Keratinocyte (primary cell): Measurements from ENCODE around the gene DLL1. TPM values are rescaled to one million over a fixed set of nuclear protein-coding genes. Genes with fewer than 3 reads are reported as not detected.

Experiments
- DNase-seq: peaks from one replicate; pipeline ENCODE4 v3.0.0-alpha.2; 2011; ENCODE audit warnings: low read depth, missing footprints, low spot score
- FAIRE-seq: peaks from 2 replicates; lab custom pipeline; 2011; peaks lifted over from hg19 to GRCh38; lab: Jason Lieb, UNC
- H2AFZ ChIP-seq: 2 replicates; pipeline ENCODE4 v1.6.0; 2012; ENCODE audit warnings: low read length, control low read depth, inconsistent platforms; ENCODE audit not compliant: control insufficient read depth
- H3K27ac ChIP-seq: 2 replicates; pipeline ENCODE4 v1.5.1; 2011; ENCODE audit warnings: low read length; ENCODE audit not compliant: control insufficient read depth, insufficient read depth
- H3K27me3 ChIP-seq: 3 replicates; pipeline ENCODE4 v1.6.0; 2011; ENCODE audit warnings: low read length; ENCODE audit not compliant: control insufficient read depth, insufficient read depth; ENCODE audit errors: extremely low read depth
- H3K36me3 ChIP-seq, 2 experiments: 2 replicates in 1 of 2; 3 replicates in 1 of 2; pipeline ENCODE4 v1.5.1; 2011; ENCODE audit warnings: low read length in 2 of 2, mild to moderate bottlenecking in 1 of 2; ENCODE audit not compliant: control insufficient read depth in 2 of 2, insufficient read depth in 2 of 2; ENCODE audit errors: extremely low read depth in 1 of 2
- H3K4me1 ChIP-seq: 3 replicates; pipeline ENCODE4 v1.5.1; 2011; ENCODE audit warnings: low read length; ENCODE audit not compliant: control insufficient read depth, insufficient read depth; ENCODE audit errors: extremely low read depth
- H3K4me2 ChIP-seq: 3 replicates; pipeline ENCODE4 v1.6.0; 2011; ENCODE audit warnings: low read depth, low read length; ENCODE audit not compliant: control insufficient read depth, insufficient read depth; ENCODE audit errors: extremely low read depth
- H3K4me3 ChIP-seq, 3 experiments: fragments of 200-600 bp in 1 of 3; sonication (generic) in 1 of 3; 2 replicates in 2 of 3; 3 replicates in 1 of 3; pipeline ENCODE4 v1.5.1; 2011 to 2016; ENCODE audit warnings: low read length in 3 of 3, mild to moderate bottlenecking in 3 of 3, control low read depth in 2 of 3, inconsistent platforms in 1 of 3, low read depth in 1 of 3, mixed read lengths in 1 of 3, mixed run types in 1 of 3, moderate library complexity in 1 of 3; ENCODE audit not compliant: control insufficient read depth in 2 of 3, insufficient read depth in 2 of 3; ENCODE audit errors: extremely low read depth in 1 of 3
- H3K79me2 ChIP-seq: 2 replicates; pipeline ENCODE4 v1.6.0; 2012; ENCODE audit warnings: low read length; ENCODE audit not compliant: control insufficient read depth, insufficient read depth
- H3K9ac ChIP-seq: 3 replicates; pipeline ENCODE4 v1.6.0; 2011; ENCODE audit warnings: low read length; ENCODE audit not compliant: control insufficient read depth, insufficient read depth; ENCODE audit errors: extremely low read depth
- H3K9me1 ChIP-seq: 3 replicates; pipeline ENCODE4 v1.6.0; 2011; ENCODE audit warnings: low read length; ENCODE audit not compliant: control insufficient read depth, insufficient read depth; ENCODE audit errors: extremely low read depth
- H3K9me3 ChIP-seq: 2 replicates; pipeline ENCODE4 v1.5.1; 2012; ENCODE audit warnings: low read depth, low read length; ENCODE audit not compliant: control insufficient read depth
- H4K20me1 ChIP-seq: 3 replicates; pipeline ENCODE4 v1.6.0; 2011; ENCODE audit warnings: low read length; ENCODE audit not compliant: control insufficient read depth, insufficient read depth; ENCODE audit errors: extremely low read depth
- EZH2 ChIP-seq: IDR thresholded peaks from one replicate; pipeline ENCODE4 v1.6.1; 2012; ENCODE audit warnings: inconsistent platforms, mild to moderate bottlenecking, low read length, moderate library complexity
- dilution Hi-C: fragments of 300-500 bp; cut with MboI; formaldehyde crosslinking; loops from one replicate; pipeline ENCODE4 v1.7.0; 2020; ENCODE audit warnings: low sequenced_read_pairs; ENCODE audit not compliant: extremely low pct_ligation_motif_present
- polyA plus RNA-seq, 5 experiments: library from polyadenylated mRNA; depleted of rRNA in 3 of 5; stranded (reverse) in 3 of 5; stranded (forward) in 1 of 5; unstranded in 1 of 5; fragments of >200 nt; gene quantifications; 1 replicate in 1 of 5; 2 replicates in 3 of 5; 3 replicates in 1 of 5; pipeline versions ENCODE4 v1.2.1 to v1.2.3, GENCODE V29; 2011 to 2012; ENCODE audit warnings: missing spikeins in 2 of 5, low read depth in 1 of 5, low replicate concordance in 1 of 5
- TF ChIP-seq, protein P1 (sequence below), 3 experiments: IDR thresholded peaks in 1 of 3; conservative IDR thresholded peaks in 1 of 3; optimal IDR thresholded peaks in 1 of 3; 2 replicates in 2 of 3; 3 replicates in 1 of 3; pipeline versions ENCODE3 to v1.5.1; 2011; ENCODE audit warnings: low read length in 3 of 3, mild to moderate bottlenecking in 3 of 3, moderate library complexity in 2 of 3, control low read depth in 1 of 3, inconsistent platforms in 1 of 3; ENCODE audit not compliant: insufficient read depth in 2 of 3; ENCODE audit errors: extremely low read depth in 1 of 3

The DLL1 gene
- polyA plus RNA-seq, 1 donor (not counting 4 experiments of a cell fraction or from before 2014, with no cell fraction given), result 8.2 TPM

DNA sequence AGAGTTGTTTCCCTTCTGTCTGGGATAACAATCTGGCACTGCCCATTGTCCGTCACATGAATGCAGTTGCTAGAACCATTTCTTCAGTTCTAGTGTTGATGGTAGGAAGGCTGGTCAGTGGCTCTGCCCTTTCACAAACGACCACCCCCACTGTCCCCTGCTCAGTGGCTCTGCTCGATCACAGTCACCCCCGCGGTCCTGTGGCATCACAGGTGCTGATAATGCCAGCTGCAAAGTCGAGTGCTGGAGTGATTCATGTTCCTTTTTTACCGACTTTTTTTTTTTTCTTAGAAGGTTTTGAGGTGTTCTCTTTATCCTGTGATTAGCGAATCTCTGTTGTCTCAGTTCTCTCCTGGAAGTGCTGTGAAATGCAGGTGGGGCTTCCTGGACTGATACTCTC, 38.4 kb upstream of the DLL1 start:
- TF ChIP-seq, protein P1, sequence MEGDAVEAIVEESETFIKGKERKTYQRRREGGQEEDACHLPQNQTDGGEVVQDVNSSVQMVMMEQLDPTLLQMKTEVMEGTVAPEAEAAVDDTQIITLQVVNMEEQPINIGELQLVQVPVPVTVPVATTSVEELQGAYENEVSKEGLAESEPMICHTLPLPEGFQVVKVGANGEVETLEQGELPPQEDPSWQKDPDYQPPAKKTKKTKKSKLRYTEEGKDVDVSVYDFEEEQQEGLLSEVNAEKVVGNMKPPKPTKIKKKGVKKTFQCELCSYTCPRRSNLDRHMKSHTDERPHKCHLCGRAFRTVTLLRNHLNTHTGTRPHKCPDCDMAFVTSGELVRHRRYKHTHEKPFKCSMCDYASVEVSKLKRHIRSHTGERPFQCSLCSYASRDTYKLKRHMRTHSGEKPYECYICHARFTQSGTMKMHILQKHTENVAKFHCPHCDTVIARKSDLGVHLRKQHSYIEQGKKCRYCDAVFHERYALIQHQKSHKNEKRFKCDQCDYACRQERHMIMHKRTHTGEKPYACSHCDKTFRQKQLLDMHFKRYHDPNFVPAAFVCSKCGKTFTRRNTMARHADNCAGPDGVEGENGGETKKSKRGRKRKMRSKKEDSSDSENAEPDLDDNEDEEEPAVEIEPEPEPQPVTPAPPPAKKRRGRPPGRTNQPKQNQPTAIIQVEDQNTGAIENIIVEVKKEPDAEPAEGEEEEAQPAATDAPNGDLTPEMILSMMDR (optimal IDR thresholded peaks at IDR 0.05 in 1 of 3, IDR thresholded peaks at IDR 0.05 in 1 of 3, conservative IDR thresholded peaks at IDR 0.05 in 1 of 3; ENCODE audit: extremely low read depth in 1 of 3, insufficient read depth in 2 of 3, low read length in 3 of 3), result no peak
- TF ChIP-seq EZH2, result no peak
- Histone ChIP-seq H3K9me1 (no peaks in the 10 kb centered on the region), H3K27me3 (no peaks in the 10 kb centered on the region), H3K4me1 (no peaks in the 10 kb centered on the region), H4K20me1 (no peaks in the 10 kb centered on the region), H3K36me3 (peaks cover 7 to 31% of the 10 kb centered on the region in 2 experiments), H3K4me2 (no peak overlapping the region), H3K9me3 (no peaks in the 10 kb centered on the region), H3K9ac (no peak overlapping the region), H3K4me3 (no peak overlapping the region), H3K27ac (no peak overlapping the region), H3K79me2 (peaks cover 1% of the 10 kb centered on the region), H2AFZ (no peak overlapping the region)
- dilution Hi-C loops, result no loop called here
- FAIRE-seq, result no peak
- no peak for DNase-seq

DNA sequence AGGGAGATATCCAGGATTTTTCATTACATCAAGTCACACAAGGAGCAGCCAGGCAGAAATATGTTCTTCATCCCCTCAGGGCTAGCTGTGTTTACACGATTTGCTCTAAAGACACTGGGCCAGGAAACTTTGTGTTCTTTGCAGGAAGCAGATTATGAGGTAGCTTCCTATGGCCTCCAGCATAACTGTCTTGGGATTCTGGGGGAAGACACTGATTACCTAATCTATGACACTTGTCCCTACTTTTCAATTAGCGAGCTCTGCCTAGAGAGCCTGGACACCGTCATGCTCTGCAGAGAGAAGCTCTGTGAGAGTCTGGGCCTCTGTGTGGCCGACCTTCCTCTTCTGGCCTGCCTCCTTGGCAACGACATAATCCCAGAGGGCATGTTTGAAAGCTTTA, 26.8 kb upstream of the DLL1 start:
- no peak for TF ChIP-seq EZH2
- TF ChIP-seq, protein P1 (optimal IDR thresholded peaks at IDR 0.05 in 1 of 3, IDR thresholded peaks at IDR 0.05 in 1 of 3, conservative IDR thresholded peaks at IDR 0.05 in 1 of 3; ENCODE audit: extremely low read depth in 1 of 3, insufficient read depth in 2 of 3, low read length in 3 of 3), result no peak
- Histone ChIP-seq H3K4me3 (no peak overlapping the region), H4K20me1 (no peaks in the 10 kb centered on the region), H3K9ac (no peak overlapping the region), H3K4me2 (no peak overlapping the region), H3K27ac (no peak overlapping the region), H3K9me3 (no peaks in the 10 kb centered on the region), H3K79me2 (peaks cover 39% of the 10 kb centered on the region), H3K4me1 (no peaks in the 10 kb centered on the region), H3K9me1 (no peaks in the 10 kb centered on the region), H3K27me3 (no peaks in the 10 kb centered on the region), H2AFZ (no peak overlapping the region), H3K36me3 (peaks cover 11 to 22% of the 10 kb centered on the region in 2 experiments)
- dilution Hi-C loops, result no loop called here
- DNase-seq (no peak), FAIRE-seq (no peak)
